Suprapubic skin (tissue), 4 donors: Measurements from ENCODE around the gene BPIFB2. TPM values are rescaled to one million over a fixed set of nuclear protein-coding genes. Genes with fewer than 3 reads are reported as not detected.

ENCODE experiments used
- DNase-seq, 2 donors: peaks; one replicate each; pipeline ENCODE4 v3.0.0-alpha.2; 2019; ENCODE audit warnings: low spot score in 2 of 2
- H3K27ac ChIP-seq: fragments of 200-600 bp; sonication (generic); one replicate; pipeline ENCODE4 v1.5.1; 2019
- H3K27me3 ChIP-seq: fragments of 200-600 bp; sonication (generic); one replicate; pipeline ENCODE4 v1.5.1; 2019
- H3K36me3 ChIP-seq: fragments of 200-600 bp; sonication (generic); one replicate; pipeline ENCODE4 v1.5.1; 2019
- H3K4me1 ChIP-seq: fragments of 200-600 bp; sonication (generic); one replicate; pipeline ENCODE4 v1.5.1; 2019
- H3K4me3 ChIP-seq: fragments of 200-600 bp; sonication (generic); one replicate; pipeline ENCODE4 v1.5.1; 2019; ENCODE audit warnings: mild to moderate bottlenecking
- H3K9me3 ChIP-seq: fragments of 200-600 bp; sonication (generic); one replicate; pipeline ENCODE4 v1.5.1; 2019
- CTCF ChIP-seq, 2 donors: fragments of 200-600 bp in 1 of 2; fragments of 450-650 bp in 1 of 2; sonication (generic) in 1 of 2; IDR thresholded peaks; one replicate each; pipeline ENCODE4 v1.5.1; 2016 to 2019; ENCODE audit warnings: antibody characterized with exemption in 2 of 2, mild to moderate bottlenecking in 1 of 2, moderate library complexity in 1 of 2
- EP300 ChIP-seq: sonication (generic); formaldehyde crosslinking; IDR thresholded peaks from one replicate; pipeline ENCODE4 v1.6.1; 2017; ENCODE audit warnings: antibody characterized with exemption
- POLR2A ChIP-seq, 2 donors: fragments of 450-650 bp; IDR thresholded peaks; one replicate each; pipeline ENCODE4 v1.6.1; 2017; ENCODE audit warnings: antibody characterized with exemption in 2 of 2, mild to moderate bottlenecking in 2 of 2, moderate library complexity in 2 of 2
- POLR2AphosphoS5 ChIP-seq, 3 donors: sonication (generic); formaldehyde crosslinking; IDR thresholded peaks; one replicate each; pipeline ENCODE4 v1.6.1; 2017; ENCODE audit warnings: antibody characterized with exemption in 3 of 3
- WGBS: methylation state at CpG from one replicate; pipeline ENCODE4 v1.1.5; 2018; 5-methylcytosine and 5-hydroxymethylcytosine counted together
- total RNA-seq, 4 donors: library from RNA; depleted of rRNA; stranded (reverse); fragments of >200 nt; gene quantifications; one replicate each; pipeline ENCODE4 v1.1.0, GENCODE V29; 2016

BPIFB2 gene
- total RNA-seq, 4 donors from 2014 or later, result not detected

DNA sequence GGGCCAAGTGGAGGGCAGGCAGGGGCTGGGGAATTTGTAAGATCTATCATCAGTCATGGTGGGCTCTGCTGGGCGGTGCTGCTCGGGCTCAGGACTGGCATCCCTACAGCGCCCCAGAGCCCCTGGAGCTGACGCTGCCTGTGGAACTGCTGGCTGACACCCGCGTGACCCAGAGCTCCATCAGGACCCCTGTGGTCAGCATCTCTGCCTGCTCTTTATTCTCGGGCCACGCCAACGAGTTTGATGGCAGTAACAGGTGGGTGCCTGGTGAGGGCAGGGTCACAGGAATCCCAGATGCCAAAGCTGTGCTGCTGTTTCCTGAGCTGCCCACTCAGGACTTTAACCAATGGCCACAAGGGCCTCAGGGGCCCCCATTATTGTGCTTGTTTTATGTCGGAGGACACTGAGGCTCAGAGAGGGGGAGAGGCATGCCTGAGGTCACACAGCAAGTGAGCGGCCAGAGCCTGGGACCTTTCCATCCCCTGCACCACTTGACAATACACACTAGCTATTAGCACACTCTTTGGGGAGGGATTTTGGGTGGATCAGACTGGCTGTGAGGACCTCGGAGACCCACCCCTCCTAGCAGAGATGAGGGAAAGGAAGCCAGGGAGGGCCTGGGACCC is 6.3 kb downstream of the BPIFB2 start:
- no peak overlapping the region for H3K27ac ChIP-seq
- peaks cover 43% of the 10 kb centered on the region for H3K27me3 ChIP-seq
- TF ChIP-seq POLR2A (IDR thresholded peaks at IDR 0.05) (no peak), POLR2AphosphoS5 (IDR thresholded peaks at IDR 0.05) (no peak), EP300 (no peak), CTCF (IDR thresholded peaks at IDR 0.05) (no peak)
- no peak for DNase-seq
- H3K36me3 ChIP-seq, result no peaks in the 10 kb centered on the region
- H3K4me3 ChIP-seq, result no peak overlapping the region
- H3K4me1 ChIP-seq, result no peaks in the 10 kb centered on the region
- H3K9me3 ChIP-seq, result no peaks in the 10 kb centered on the region
- 78% methylated on average over 2 of the region's 12 CpGs for WGBS

- Histone ChIP-seq H3K27ac (no peak overlapping the region), H3K4me1 (no peaks in the 10 kb centered on the region), H3K36me3 (no peaks in the 10 kb centered on the region), H3K9me3 (no peaks in the 10 kb centered on the region), H3K27me3 (peaks cover 43% of the 10 kb centered on the region), H3K4me3 (no peak overlapping the region)
- WGBS, result 71% methylated on average over 7 of the region's 16 CpGs
- no peak for TF ChIP-seq EP300
- no peak for TF ChIP-seq POLR2A (IDR thresholded peaks at IDR 0.05)
- no peak for TF ChIP-seq CTCF (IDR thresholded peaks at IDR 0.05)
- TF ChIP-seq POLR2AphosphoS5 (IDR thresholded peaks at IDR 0.05), result no peak
- DNase-seq, result no peak
Measured at GRCh38 chr20:33014336-33015113, 7.0 kb downstream of the BPIFB2 start.

GRCh38 chr20:33015114-33015484 is 7.6 kb downstream of the BPIFB2 start:
- Histone ChIP-seq H3K27ac (no peak overlapping the region), H3K36me3 (no peaks in the 10 kb centered on the region), H3K4me3 (no peak overlapping the region), H3K4me1 (no peaks in the 10 kb centered on the region), H3K27me3 (peaks cover 43% of the 10 kb centered on the region), H3K9me3 (no peaks in the 10 kb centered on the region)
- TF ChIP-seq CTCF (IDR thresholded peaks at IDR 0.05) (no peak), POLR2A (IDR thresholded peaks at IDR 0.05) (no peak), EP300 (no peak)
- 60% methylated on average over 10 of the region's 10 CpGs for WGBS
- DNase-seq, result no peak

DNA sequence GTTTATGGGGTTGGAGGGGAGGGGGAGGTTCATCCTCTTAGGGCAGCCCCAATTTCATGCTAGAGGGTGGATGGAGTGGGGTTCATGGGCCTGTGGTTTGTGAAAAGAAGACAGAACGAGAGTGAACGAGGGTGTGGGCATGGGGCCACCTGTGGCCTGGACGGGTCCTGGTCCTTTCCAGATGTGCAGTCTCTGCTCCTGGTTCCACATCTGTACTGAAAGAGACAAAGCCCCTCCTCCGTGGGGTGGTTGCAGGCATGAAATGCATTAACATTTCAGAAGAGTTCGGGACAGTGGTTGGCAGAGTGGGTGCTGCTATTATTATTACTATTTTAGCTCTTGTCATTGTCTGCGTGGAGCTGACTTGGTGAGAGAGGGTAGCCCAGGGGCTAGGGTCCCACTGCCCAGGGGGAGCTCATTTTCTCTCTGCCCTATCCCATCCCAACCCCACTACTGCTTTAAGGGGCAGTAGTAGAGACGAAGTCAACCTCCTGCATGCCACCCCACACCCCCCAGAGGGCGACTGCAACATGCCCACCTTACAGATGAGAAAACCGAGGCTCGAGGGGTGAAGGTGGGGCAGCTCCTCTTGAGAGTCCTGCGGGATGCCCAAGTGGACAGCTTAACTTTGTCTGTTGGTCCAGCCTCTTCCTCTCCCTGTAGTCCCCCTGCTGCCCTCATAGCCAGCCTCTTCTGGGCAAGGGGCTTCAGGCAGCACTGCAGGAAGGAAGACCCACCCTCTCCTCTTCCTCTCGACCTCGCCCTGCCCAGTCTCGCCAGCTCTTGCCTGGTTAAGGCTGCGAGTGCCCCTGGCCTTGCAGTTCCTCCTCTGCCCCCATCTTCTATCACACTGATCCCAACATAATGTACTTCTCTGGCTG is 8.4 kb downstream of the BPIFB2 start:
- Histone ChIP-seq H3K4me1 (no peaks in the 10 kb centered on the region), H3K9me3 (no peaks in the 10 kb centered on the region), H3K27me3 (peaks cover 38% of the 10 kb centered on the region), H3K27ac (no peak overlapping the region), H3K4me3 (no peak overlapping the region), H3K36me3 (no peaks in the 10 kb centered on the region)
- no peak for DNase-seq
- WGBS, result 49% methylated on average over 13 of the region's 15 CpGs
- TF ChIP-seq CTCF (IDR thresholded peaks at IDR 0.05), result no peak
- no peak for TF ChIP-seq EP300
- no peak for TF ChIP-seq POLR2AphosphoS5 (IDR thresholded peaks at IDR 0.05)
- no peak for TF ChIP-seq POLR2A (IDR thresholded peaks at IDR 0.05)
